ENCODE data around the gene LRRC72.
"Not testable (repeated sequence)": the region's sequence is repeated elsewhere in the genome, so short reads cannot be mapped to it uniquely, and the experiment has no call there.

Gene LRRC72

GRCh38 chr7:16587790-16588189 lies 61.2 kb downstream of the LRRC72 start:
- H3K4me3 ChIP-seq (ENCODE audit: low read depth, low read length): no peak overlapping the region

GRCh38 chr7:16589881-16590280 lies 63.3 kb downstream of the LRRC72 start:
- TF ChIP-seq CTCF (IDR thresholded peaks at IDR 0.05; ENCODE audit: borderline replicate concordance, insufficient read depth, low read depth, low read length): no peak
- H3K4me3 ChIP-seq (ENCODE audit: low read depth, low read length): no peak overlapping the region

More at GRCh38 chr7:16587790-16588189, 61.2 kb downstream of the LRRC72 start:
- TF ChIP-seq CTCF (IDR thresholded peaks at IDR 0.05; ENCODE audit: borderline replicate concordance, insufficient read depth, low read depth, low read length): no peak

GRCh38 chr7:16590424-16590823 lies 63.8 kb downstream of the LRRC72 start:
- no peak for TF ChIP-seq CTCF (IDR thresholded peaks at IDR 0.05; ENCODE audit: borderline replicate concordance, insufficient read depth, low read depth, low read length)

GRCh38 chr7:16592395-16592794 lies 65.8 kb downstream of the LRRC72 start:
- H3K4me3 ChIP-seq (ENCODE audit: low read depth, low read length): no peak overlapping the region
- TF ChIP-seq CTCF (IDR thresholded peaks at IDR 0.05; ENCODE audit: borderline replicate concordance, insufficient read depth, low read depth, low read length): no peak

More at GRCh38 chr7:16590424-16590823, 63.8 kb downstream of the LRRC72 start:
- no peak overlapping the region for H3K4me3 ChIP-seq (ENCODE audit: low read depth, low read length)

GRCh38 chr7:16594061-16594460 lies 67.4 kb downstream of the LRRC72 start:
- H3K4me3 ChIP-seq (ENCODE audit: low read depth, low read length): no peak overlapping the region
- TF ChIP-seq CTCF (IDR thresholded peaks at IDR 0.05; ENCODE audit: borderline replicate concordance, insufficient read depth, low read depth, low read length): no peak

- no peak for TF ChIP-seq CTCF (IDR thresholded peaks at IDR 0.05; ENCODE audit: borderline replicate concordance, insufficient read depth, low read depth, low read length)
- no peak overlapping the region for H3K4me3 ChIP-seq (ENCODE audit: low read depth, low read length)
Measured at GRCh38 chr7:16594676-16595075, 68.1 kb downstream of the LRRC72 start.

GRCh38 chr7:16595596-16595995 lies 69.0 kb downstream of the LRRC72 start:
- H3K4me3 ChIP-seq (ENCODE audit: low read depth, low read length): not testable (repeated sequence)

GRCh38 chr7:16598015-16598414 lies 71.4 kb downstream of the LRRC72 start:
- TF ChIP-seq CTCF (IDR thresholded peaks at IDR 0.05; ENCODE audit: borderline replicate concordance, insufficient read depth, low read depth, low read length): no peak
- H3K4me3 ChIP-seq (ENCODE audit: low read depth, low read length): no peak overlapping the region

Measured in GM12875 (cell line).